ENCODE data around the gene ZNF652. TPM values are rescaled to one million over a fixed set of nuclear protein-coding genes. Genes with fewer than 3 reads are reported as not detected.

ZNF652 gene
- total and polyA plus RNA-seq, 2 donors, result 17.8 to 32.0 TPM

DNA sequence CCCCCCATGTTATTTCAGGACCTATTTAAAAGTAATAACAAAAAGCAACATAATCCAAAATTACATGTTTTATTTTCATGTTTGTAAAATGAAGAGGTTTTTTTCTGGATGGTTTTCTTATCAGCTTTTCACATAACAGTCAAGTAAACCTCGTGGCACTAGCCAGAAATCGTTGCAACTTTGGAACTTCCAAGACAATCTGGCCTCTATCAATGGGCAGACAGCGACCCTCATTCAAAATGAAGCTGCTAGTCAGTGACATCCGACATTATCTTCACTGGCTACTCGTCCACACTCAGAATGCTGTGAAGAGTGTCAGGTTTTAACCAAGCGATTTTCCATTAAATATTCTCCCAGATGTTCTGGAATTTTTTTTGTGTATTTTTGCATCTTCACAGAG is 22.7 kb downstream of the ZNF652 start:
- no peaks in the 10 kb centered on the region for H3K36me3 ChIP-seq (ENCODE audit: control insufficient read depth in 2 of 2, insufficient read depth in 2 of 2, low read length in 1 of 2)
- H3K4me1 ChIP-seq (ENCODE audit: control insufficient read depth in 2 of 2, insufficient read depth in 2 of 2, low read length in 2 of 2), result peaks cover 3 to 33% of the 10 kb centered on the region in 2 donors
- no peak for DNase-seq (ENCODE audit: low read depth in 6 of 9, low spot score in 9 of 9)
- no peak overlapping the region for H3K27ac ChIP-seq (ENCODE audit: low read depth in 1 of 2, low read length in 1 of 2)
- H3K9me3 ChIP-seq (ENCODE audit: control insufficient read depth in 2 of 2, insufficient read depth in 1 of 2, low read length in 1 of 2), result no peaks in the 10 kb centered on the region
- no peaks in the 10 kb centered on the region for H3K27me3 ChIP-seq (ENCODE audit: control insufficient read depth in 2 of 2, insufficient read depth in 1 of 2, low read length in 1 of 2)
- WGBS, result 96% methylated on average over 6 of the region's 6 CpGs
- no peak overlapping the region for H3K4me3 ChIP-seq (ENCODE audit: low read length in 2 of 2)

DNA sequence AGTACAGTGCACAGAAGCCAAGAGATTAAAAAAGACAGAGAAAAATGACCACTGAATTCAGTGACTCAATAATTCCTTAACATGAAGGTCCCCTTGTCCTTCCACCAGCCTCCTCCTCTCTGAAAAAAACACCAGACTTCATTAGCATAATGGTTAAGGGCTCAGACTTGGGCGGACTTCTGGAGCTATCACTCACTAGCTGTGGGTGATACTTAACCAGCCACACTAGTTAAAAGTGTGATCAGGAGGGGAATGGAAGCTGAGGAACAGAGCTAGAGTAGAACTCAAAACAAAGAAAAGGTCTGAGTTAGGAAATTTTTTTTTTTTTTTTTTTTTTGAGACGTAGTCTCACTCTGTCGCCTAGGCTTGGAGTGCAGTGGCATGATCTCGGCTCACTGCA is 23.2 kb downstream of the ZNF652 start:
- H3K9me3 ChIP-seq (ENCODE audit: control insufficient read depth in 2 of 2, insufficient read depth in 1 of 2, low read length in 1 of 2), result no peaks in the 10 kb centered on the region
- no peak for DNase-seq (ENCODE audit: low read depth in 6 of 9, low spot score in 9 of 9)
- H3K4me3 ChIP-seq (ENCODE audit: low read length in 2 of 2), result no peak overlapping the region
- 90% methylated on average over 4 of the region's 4 CpGs for WGBS
- no peak overlapping the region for H3K27ac ChIP-seq (ENCODE audit: low read depth in 1 of 2, low read length in 1 of 2)
- peaks cover 3 to 31% of the 10 kb centered on the region in 2 donors for H3K4me1 ChIP-seq (ENCODE audit: control insufficient read depth in 2 of 2, insufficient read depth in 2 of 2, low read length in 2 of 2)
- no peaks in the 10 kb centered on the region for H3K27me3 ChIP-seq (ENCODE audit: control insufficient read depth in 2 of 2, insufficient read depth in 1 of 2, low read length in 1 of 2)
- H3K36me3 ChIP-seq (ENCODE audit: control insufficient read depth in 2 of 2, insufficient read depth in 2 of 2, low read length in 1 of 2), result no peaks in the 10 kb centered on the region

DNA sequence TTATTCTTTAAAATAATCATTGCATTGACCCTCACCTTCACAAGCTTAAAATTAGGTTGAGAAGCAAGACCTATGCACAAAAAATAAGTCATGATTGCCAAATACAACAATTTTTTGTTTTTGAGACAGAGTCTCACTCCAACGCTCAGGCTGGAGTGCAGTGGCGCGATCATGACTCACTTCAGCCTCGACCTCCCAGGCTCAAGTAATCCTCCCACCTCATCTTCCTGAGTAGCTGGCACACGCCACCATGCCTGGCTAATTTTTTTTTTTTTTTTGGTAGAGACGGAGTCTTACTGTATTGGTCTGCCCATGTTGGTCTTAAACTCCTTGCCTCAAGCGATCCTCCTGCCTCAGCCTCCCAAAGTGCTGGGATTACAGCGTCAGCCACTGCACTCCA is 24.2 kb downstream of the ZNF652 start:
- Histone ChIP-seq H3K36me3 (ENCODE audit: control insufficient read depth in 2 of 2, insufficient read depth in 2 of 2, low read length in 1 of 2) (no peaks in the 10 kb centered on the region), H3K4me1 (ENCODE audit: control insufficient read depth in 2 of 2, insufficient read depth in 2 of 2, low read length in 2 of 2) (peaks cover 0 to 23% of the 10 kb centered on the region in 2 donors), H3K27ac (ENCODE audit: low read depth in 1 of 2, low read length in 1 of 2) (no peak overlapping the region), H3K4me3 (ENCODE audit: low read length in 2 of 2) (no peak overlapping the region), H3K27me3 (ENCODE audit: control insufficient read depth in 2 of 2, insufficient read depth in 1 of 2, low read length in 1 of 2) (no peaks in the 10 kb centered on the region), H3K9me3 (ENCODE audit: control insufficient read depth in 2 of 2, insufficient read depth in 1 of 2, low read length in 1 of 2) (no peaks in the 10 kb centered on the region)
- DNase-seq (ENCODE audit: low read depth in 6 of 9, low spot score in 9 of 9), result no peak
- WGBS, result 92% methylated on average over 8 of the region's 8 CpGs

DNA sequence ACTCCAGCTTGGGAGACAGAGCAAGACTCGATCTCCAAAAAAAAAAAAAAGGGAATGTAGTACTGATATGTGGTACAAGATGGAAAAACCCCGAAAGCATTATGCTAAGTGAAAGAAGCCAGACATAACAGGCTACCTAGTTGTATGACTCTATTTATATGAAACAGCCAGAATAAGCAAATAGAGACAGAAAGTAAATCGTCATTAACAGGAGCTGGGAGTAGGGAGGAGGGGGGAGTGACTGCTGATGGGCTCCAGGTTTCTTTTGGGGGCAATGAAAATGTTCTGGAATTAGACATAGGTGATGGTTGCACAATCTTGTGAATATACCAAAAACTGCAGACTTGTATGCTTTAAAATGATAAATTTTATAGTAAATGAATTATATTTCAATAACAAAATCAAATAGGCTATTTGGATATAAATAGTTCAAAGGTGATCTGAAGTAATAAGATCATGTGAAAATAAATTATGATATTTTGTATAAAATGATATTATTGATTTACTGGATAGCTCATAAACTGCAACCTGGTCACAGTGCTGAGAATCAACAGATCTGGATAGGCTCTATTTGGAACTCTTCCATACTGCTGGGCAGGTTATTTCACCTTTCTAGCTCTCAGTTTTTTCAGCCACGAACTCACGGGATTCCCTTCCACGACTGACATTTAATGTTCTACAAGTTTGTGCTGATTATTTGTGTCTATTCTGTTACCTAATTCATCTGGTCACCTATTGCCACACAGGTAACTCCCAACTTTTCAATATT is 27.1 kb downstream of the ZNF652 start:
- WGBS, result 92% methylated on average over 6 of the region's 6 CpGs
- no peak overlapping the region for H3K27ac ChIP-seq (ENCODE audit: low read depth in 1 of 2, low read length in 1 of 2)

DNA sequence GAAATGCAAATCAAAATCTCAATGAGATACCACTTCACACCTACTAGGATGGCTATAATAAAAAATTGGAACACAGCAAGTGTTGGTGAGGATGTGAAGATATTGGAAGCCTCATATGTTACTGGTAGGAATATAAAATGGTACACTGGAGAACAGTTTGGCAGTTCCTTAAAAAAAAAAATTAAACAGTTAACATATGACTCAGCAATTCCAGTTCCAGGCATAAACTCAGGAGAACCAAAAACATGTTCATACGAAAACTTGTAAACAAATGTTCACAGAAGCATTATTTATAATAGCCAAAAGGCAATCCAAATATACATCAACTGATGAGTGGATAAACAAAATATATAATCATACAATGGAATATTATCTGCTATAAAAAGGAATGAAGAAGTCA is 28.2 kb downstream of the ZNF652 start:
- no peak overlapping the region for H3K4me3 ChIP-seq (ENCODE audit: low read length in 2 of 2)

More for the DNA sequence above, 27.1 kb downstream of the ZNF652 start:
- peaks cover 0 to 9% of the 10 kb centered on the region in 2 donors for H3K4me1 ChIP-seq (ENCODE audit: control insufficient read depth in 2 of 2, insufficient read depth in 2 of 2, low read length in 2 of 2)
- H3K4me3 ChIP-seq (ENCODE audit: low read length in 2 of 2), result no peak overlapping the region
- H3K27me3 ChIP-seq (ENCODE audit: control insufficient read depth in 2 of 2, insufficient read depth in 1 of 2, low read length in 1 of 2), result no peaks in the 10 kb centered on the region
- no peaks in the 10 kb centered on the region for H3K9me3 ChIP-seq (ENCODE audit: control insufficient read depth in 2 of 2, insufficient read depth in 1 of 2, low read length in 1 of 2)
- no peaks in the 10 kb centered on the region for H3K36me3 ChIP-seq (ENCODE audit: control insufficient read depth in 2 of 2, insufficient read depth in 2 of 2, low read length in 1 of 2)
- no peak for DNase-seq (ENCODE audit: low read depth in 6 of 9, low spot score in 9 of 9)

DNA sequence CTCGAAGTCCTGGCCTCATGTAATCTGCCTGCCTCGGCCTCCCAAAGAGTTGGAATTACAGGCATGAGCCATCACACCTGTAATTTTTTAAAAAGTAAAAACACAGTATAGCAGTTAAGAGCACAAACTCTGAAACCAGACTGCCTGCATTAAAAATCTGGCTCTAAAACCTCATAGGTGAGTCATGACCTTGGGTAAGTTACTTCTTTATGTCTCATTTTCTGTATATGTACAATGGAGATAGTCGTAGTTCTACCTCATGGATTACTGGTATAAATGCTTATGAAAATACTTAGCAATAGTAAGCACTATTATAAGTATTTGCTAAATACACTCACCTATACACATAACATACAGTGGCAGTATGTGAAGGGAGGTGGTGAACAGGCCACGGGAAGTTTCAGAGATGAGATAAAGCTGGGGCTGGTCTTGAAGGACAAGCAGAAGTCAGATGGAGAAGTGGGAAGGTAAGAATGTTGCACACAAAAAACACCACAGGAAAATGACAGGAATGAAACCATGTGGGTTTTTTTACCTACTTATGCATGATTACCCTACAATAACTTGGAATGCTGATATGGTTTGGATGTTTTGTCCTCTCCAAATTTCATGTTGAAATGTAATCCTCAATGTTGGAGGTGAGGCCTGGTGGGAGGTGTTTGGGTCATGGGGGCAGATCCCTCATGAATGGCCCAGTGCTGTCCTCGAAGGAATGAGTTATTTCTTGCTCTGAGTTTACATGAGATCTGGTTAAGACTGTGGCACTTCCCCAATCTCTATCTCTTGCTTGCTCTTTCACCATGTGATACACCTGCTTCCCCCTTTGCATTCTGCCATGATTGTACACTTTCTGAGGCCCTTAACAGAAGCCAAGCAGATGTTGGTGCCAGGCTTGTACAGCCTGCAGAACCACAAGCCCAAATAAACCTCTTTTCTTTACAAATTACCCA is 33.9 kb downstream of the ZNF652 start:
- H3K4me1 ChIP-seq (ENCODE audit: control insufficient read depth in 2 of 2, insufficient read depth in 2 of 2, low read length in 2 of 2), result peaks cover 0 to 5% of the 10 kb centered on the region in 2 donors
- H3K9me3 ChIP-seq (ENCODE audit: control insufficient read depth in 2 of 2, insufficient read depth in 1 of 2, low read length in 1 of 2), result no peaks in the 10 kb centered on the region
- H3K27me3 ChIP-seq (ENCODE audit: control insufficient read depth in 2 of 2, insufficient read depth in 1 of 2, low read length in 1 of 2), result no peaks in the 10 kb centered on the region
- H3K27ac ChIP-seq (ENCODE audit: low read depth in 1 of 2, low read length in 1 of 2), result no peak overlapping the region
- no peak overlapping the region for H3K4me3 ChIP-seq (ENCODE audit: low read length in 2 of 2)
- 73% methylated on average over 5 of the region's 5 CpGs for WGBS
- no peaks in the 10 kb centered on the region for H3K36me3 ChIP-seq (ENCODE audit: control insufficient read depth in 2 of 2, insufficient read depth in 2 of 2, low read length in 1 of 2)
- DNase-seq (ENCODE audit: low read depth in 6 of 9, low spot score in 9 of 9), result peak in 1 of 9 donors; percentile 19

More for the DNA sequence above, 28.2 kb downstream of the ZNF652 start:
- no peak for DNase-seq (ENCODE audit: low read depth in 6 of 9, low spot score in 9 of 9)
- Histone ChIP-seq H3K36me3 (ENCODE audit: control insufficient read depth in 2 of 2, insufficient read depth in 2 of 2, low read length in 1 of 2) (no peaks in the 10 kb centered on the region), H3K27ac (ENCODE audit: low read depth in 1 of 2, low read length in 1 of 2) (no peak overlapping the region), H3K4me1 (ENCODE audit: control insufficient read depth in 2 of 2, insufficient read depth in 2 of 2, low read length in 2 of 2) (peaks cover 0 to 4% of the 10 kb centered on the region in 2 donors), H3K27me3 (ENCODE audit: control insufficient read depth in 2 of 2, insufficient read depth in 1 of 2, low read length in 1 of 2) (no peaks in the 10 kb centered on the region), H3K9me3 (ENCODE audit: control insufficient read depth in 2 of 2, insufficient read depth in 1 of 2, low read length in 1 of 2) (no peaks in the 10 kb centered on the region)
- 95% methylated on average over 1 of the region's 1 CpG for WGBS

DNA sequence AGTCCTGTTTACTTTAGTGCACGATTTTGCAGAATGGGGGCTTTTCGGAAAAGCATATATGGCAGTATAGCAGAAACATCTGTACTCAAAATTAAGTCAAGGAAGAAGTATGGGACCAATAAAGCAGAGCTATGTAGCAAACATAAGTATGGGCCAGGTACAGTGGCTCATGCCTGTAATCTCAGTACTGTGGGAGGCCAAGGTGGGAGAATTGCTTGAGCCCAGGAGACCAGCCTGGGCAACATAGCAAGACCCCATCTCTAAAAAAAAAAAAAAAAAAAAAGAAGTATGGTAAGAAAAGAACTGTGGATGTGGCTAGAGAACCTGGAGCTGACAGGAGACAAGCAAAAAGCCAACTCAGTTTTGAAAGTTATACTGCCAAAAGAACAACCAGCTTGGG is 36.1 kb downstream of the ZNF652 start:
- Histone ChIP-seq H3K4me1 (ENCODE audit: control insufficient read depth in 2 of 2, insufficient read depth in 2 of 2, low read length in 2 of 2) (peaks cover 0 to 5% of the 10 kb centered on the region in 2 donors), H3K27ac (ENCODE audit: low read depth in 1 of 2, low read length in 1 of 2) (no peak overlapping the region), H3K9me3 (ENCODE audit: control insufficient read depth in 2 of 2, insufficient read depth in 1 of 2, low read length in 1 of 2) (no peaks in the 10 kb centered on the region), H3K27me3 (ENCODE audit: control insufficient read depth in 2 of 2, insufficient read depth in 1 of 2, low read length in 1 of 2) (no peaks in the 10 kb centered on the region), H3K4me3 (ENCODE audit: low read length in 2 of 2) (no peak overlapping the region), H3K36me3 (ENCODE audit: control insufficient read depth in 2 of 2, insufficient read depth in 2 of 2, low read length in 1 of 2) (no peaks in the 10 kb centered on the region)
- no peak for DNase-seq (ENCODE audit: low read depth in 6 of 9, low spot score in 9 of 9)
- 99% methylated on average over 2 of the region's 2 CpGs for WGBS

DNA sequence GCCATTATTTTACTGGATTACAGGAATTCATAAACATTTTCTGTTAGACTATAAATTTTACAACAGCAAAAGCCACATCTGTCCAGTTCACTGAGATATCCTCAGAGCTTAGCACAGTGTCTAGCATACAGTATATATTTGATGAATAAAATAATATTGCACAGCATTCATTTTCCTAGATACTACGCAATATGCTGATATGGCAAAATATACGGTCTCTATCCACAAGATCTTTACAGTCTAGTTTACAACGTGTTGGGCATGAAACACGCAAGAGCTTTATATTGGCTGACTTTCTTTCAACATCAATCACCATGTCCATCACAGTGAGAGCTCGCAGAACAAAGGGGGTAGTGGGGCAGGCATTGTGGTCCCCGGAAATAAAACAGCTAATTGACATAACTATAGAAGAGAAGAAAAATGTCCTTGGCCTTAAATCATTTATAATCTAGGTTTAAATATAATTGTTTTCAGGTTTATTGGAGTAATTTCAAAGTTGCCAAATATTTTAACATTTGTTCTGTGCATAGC is 43.5 kb downstream of the ZNF652 start:
- Histone ChIP-seq H3K4me3 (ENCODE audit: low read length in 2 of 2) (no peak overlapping the region), H3K9me3 (ENCODE audit: control insufficient read depth in 2 of 2, insufficient read depth in 1 of 2, low read length in 1 of 2) (no peaks in the 10 kb centered on the region), H3K4me1 (ENCODE audit: control insufficient read depth in 2 of 2, insufficient read depth in 2 of 2, low read length in 2 of 2) (peaks cover 0 to 6% of the 10 kb centered on the region in 2 donors), H3K36me3 (ENCODE audit: control insufficient read depth in 2 of 2, insufficient read depth in 2 of 2, low read length in 1 of 2) (peaks cover 0 to 12% of the 10 kb centered on the region in 2 donors), H3K27me3 (ENCODE audit: control insufficient read depth in 2 of 2, insufficient read depth in 1 of 2, low read length in 1 of 2) (no peaks in the 10 kb centered on the region), H3K27ac (ENCODE audit: low read depth in 1 of 2, low read length in 1 of 2) (no peak overlapping the region)
- DNase-seq (ENCODE audit: low read depth in 6 of 9, low spot score in 9 of 9), result no peak
- WGBS, result 96% methylated on average over 6 of the region's 6 CpGs

Data from thymus (tissue), 11 donors.